HepG2 (cell line): ENCODE results near the gene ATP1B2. TPM values are rescaled to one million over a fixed set of nuclear protein-coding genes. Genes with fewer than 3 reads are reported as not detected.

ENCODE experiments used
- CREB1 ChIP-seq, 2 experiments: fragments of 450-650 bp in 1 of 2; IDR thresholded peaks; 2 replicates each; pipeline ENCODE4 v1.6.1; 2016 to 2017; ENCODE audit warnings: control low read depth in 1 of 2, mild to moderate bottlenecking in 1 of 2, missing compliant biosample characterization in 1 of 2, missing genetic modification characterization in 1 of 2
- DR1 ChIP-seq: sonication (generic); formaldehyde crosslinking; IDR thresholded peaks from 2 replicates; pipeline ENCODE4 v1.8.0; 2021; ENCODE audit warnings: mild to moderate bottlenecking, missing genetic modification reagents, inconsistent platforms
- FOXK1 ChIP-seq: sonication (generic); formaldehyde crosslinking; IDR thresholded peaks from 2 replicates; pipeline ENCODE4 v1.4.0; 2020; ENCODE audit warnings: low read depth, missing genetic modification reagents, borderline replicate concordance
- HCFC1 ChIP-seq: fragments of 150-350 bp; IDR thresholded peaks from 2 replicates; pipeline ENCODE4 v1.6.1; 2014; ENCODE audit warnings: low read depth, low read length
- HMGXB4 ChIP-seq, 2 experiments: sonication (generic) in 1 of 2; formaldehyde crosslinking in 1 of 2; IDR thresholded peaks; 2 replicates each; pipeline versions ENCODE4 v1.4.0 to v1.6.1; 2018 to 2020; ENCODE audit warnings: missing genetic modification reagents in 2 of 2, borderline replicate concordance in 1 of 2, low read depth in 1 of 2, mild to moderate bottlenecking in 1 of 2, missing biosample characterization in 1 of 2
- KLF13 ChIP-seq: sonication (generic); formaldehyde crosslinking; IDR thresholded peaks from 2 replicates; pipeline ENCODE4 v1.4.0; 2020; ENCODE audit warnings: mild to moderate bottlenecking, missing genetic modification reagents
- MIER3 ChIP-seq: IDR thresholded peaks from 2 replicates; pipeline ENCODE4 v1.6.1; 2016; ENCODE audit warnings: missing compliant biosample characterization, borderline replicate concordance
- MLX ChIP-seq: IDR thresholded peaks from 2 replicates; pipeline ENCODE4 v1.6.1; 2016
- REXO4 ChIP-seq: sonication (generic); formaldehyde crosslinking; IDR thresholded peaks from 2 replicates; pipeline ENCODE4 v1.8.0; 2022; ENCODE audit warnings: missing genetic modification reagents, mild to moderate bottlenecking, borderline replicate concordance
- SKIL ChIP-seq: sonication (generic); formaldehyde crosslinking; IDR thresholded peaks from 2 replicates; pipeline ENCODE4 v1.8.0; 2022; ENCODE audit warnings: missing genetic modification reagents, mild to moderate bottlenecking, moderate library complexity, borderline replicate concordance
- TBP ChIP-seq: sonication (generic); formaldehyde crosslinking; IDR thresholded peaks from 2 replicates; pipeline ENCODE4 v1.5.0; 2020; ENCODE audit warnings: missing genetic modification reagents
- ZGPAT ChIP-seq: IDR thresholded peaks from 2 replicates; pipeline ENCODE4 v1.6.1; 2016; ENCODE audit warnings: mild to moderate bottlenecking
- ZKSCAN5 ChIP-seq: sonication (generic); formaldehyde crosslinking; IDR thresholded peaks from 2 replicates; pipeline ENCODE4 v1.5.1; 2020; ENCODE audit warnings: mild to moderate bottlenecking, missing genetic modification reagents
- ZNF256 ChIP-seq: sonication (generic); formaldehyde crosslinking; conservative IDR thresholded peaks from 2 replicates; pipeline ENCODE4 v1.4.0; 2020; ENCODE audit warnings: missing genetic modification reagents
- ZNF280B ChIP-seq: sonication (generic); formaldehyde crosslinking; IDR thresholded peaks from 2 replicates; pipeline ENCODE4 v1.5.0; 2020; ENCODE audit warnings: missing genetic modification reagents, mild to moderate bottlenecking, borderline replicate concordance
- ZNF343 ChIP-seq: sonication (generic); formaldehyde crosslinking; IDR thresholded peaks from 2 replicates; pipeline ENCODE4 v1.4.0; 2020; ENCODE audit warnings: mild to moderate bottlenecking, missing genetic modification reagents
- ZNF441 ChIP-seq: sonication (generic); formaldehyde crosslinking; IDR thresholded peaks from 2 replicates; pipeline ENCODE4 v1.7.0; 2021; ENCODE audit warnings: missing genetic modification reagents, borderline replicate concordance
- ZNF567 ChIP-seq: sonication (generic); formaldehyde crosslinking; IDR thresholded peaks from 2 replicates; pipeline ENCODE4 v1.8.1; 2023; ENCODE audit warnings: mild to moderate bottlenecking, missing genetic modification reagents, borderline replicate concordance
- ZNF660 ChIP-seq: sonication (generic); formaldehyde crosslinking; IDR thresholded peaks from 2 replicates; pipeline ENCODE4 v1.5.1; 2020; ENCODE audit warnings: mild to moderate bottlenecking, low read depth, missing genetic modification reagents, borderline replicate concordance
- ZZZ3 ChIP-seq: sonication (generic); formaldehyde crosslinking; IDR thresholded peaks from 2 replicates; pipeline ENCODE4 v1.4.0; 2020; ENCODE audit warnings: missing genetic modification reagents, mild to moderate bottlenecking, borderline replicate concordance
- polyA plus RNA-seq, 8 experiments: library from polyadenylated mRNA; depleted of rRNA in 3 of 8; stranded (reverse) in 7 of 8; unstranded in 1 of 8; fragments of >200 nt; fragmentation: Illumina TruSeq in 4 of 8; extraction: Trizol in 4 of 8; gene quantifications; 2 replicates each; pipeline versions ENCODE4 v1.2.1 to v1.2.3, GENCODE V29; 2011 to 2016; ENCODE audit warnings: low read depth in 4 of 8, missing spikeins in 1 of 8, mixed read lengths in 1 of 8; ENCODE audit not compliant: insufficient read depth in 1 of 8
- total RNA-seq, 5 experiments: library from RNA; depleted of rRNA; stranded (reverse); fragments of >200 nt; fragmentation: Illumina TruSeq; extraction: Trizol; gene quantifications; 2 replicates each; pipeline ENCODE4 v1.2.3, GENCODE V29; 2016; ENCODE audit warnings: low read depth in 1 of 5

The ATP1B2 gene
- total and polyA plus RNA-seq, 2 of the 13 experiments (the other 11 are each of a cell fraction or from before 2014, with no cell fraction given) = not detected

- TF ChIP-seq KLF13 (peak; percentile 76; the same call in 1 of the 2 replicates), ZZZ3 (CRISPR knock-in tag) (no peak), TBP (CRISPR knock-in tag) (no peak), ZNF343 (CRISPR knock-in tag) (no peak; the same call in 1 of the 2 replicates), MLX (CRISPR knock-in tag) (no peak), ZNF660 (CRISPR knock-in tag) (no peak), CREB1 (IDR thresholded peaks at IDR 0.05) (no peak), CREB1 (CRISPR knock-in tag; IDR thresholded peaks at IDR 0.05) (peak; percentile 66; the same call in 1 of the 2 replicates), ZNF280B (CRISPR knock-in tag) (peak; percentile 31; the same call in 1 of the 2 replicates), SKIL (CRISPR knock-in tag) (no peak), FOXK1 (CRISPR knock-in tag) (peak; percentile 73; the same call in 1 of the 2 replicates), REXO4 (no peak), ZNF567 (CRISPR knock-in tag) (peak; percentile 46; the same call in 1 of the 2 replicates), ZNF441 (CRISPR knock-in tag) (peak; percentile 67; the same call in 1 of the 2 replicates), HMGXB4 (CRISPR knock-in tag; IDR thresholded peaks at IDR 0.05; ENCODE audit: borderline replicate concordance in 1 of 2, low read depth in 1 of 2) (peak in 1 of 2 experiments; percentile 41; a peak in 2 of 4 replicates), HCFC1 (0 out of 2 replicates have a peak, but pooled peaks have one; percentile 40), ZNF256 (CRISPR knock-in tag) (no peak; the same call in 1 of the 2 replicates), ZKSCAN5 (CRISPR knock-in tag) (no peak), DR1 (CRISPR knock-in tag) (0 out of 2 replicates have a peak, but pooled peaks have one; percentile 25), MIER3 (CRISPR knock-in tag) (no peak), ZGPAT (CRISPR knock-in tag) (0 out of 2 replicates have a peak, but pooled peaks have one; percentile 37)
These were observed 35.7 kb downstream of the ATP1B2 start (continued) for GRCh38 chr17:7686222-7687071.
